ENCODE data around the gene ZSCAN1.

ZSCAN1 gene

DNA sequence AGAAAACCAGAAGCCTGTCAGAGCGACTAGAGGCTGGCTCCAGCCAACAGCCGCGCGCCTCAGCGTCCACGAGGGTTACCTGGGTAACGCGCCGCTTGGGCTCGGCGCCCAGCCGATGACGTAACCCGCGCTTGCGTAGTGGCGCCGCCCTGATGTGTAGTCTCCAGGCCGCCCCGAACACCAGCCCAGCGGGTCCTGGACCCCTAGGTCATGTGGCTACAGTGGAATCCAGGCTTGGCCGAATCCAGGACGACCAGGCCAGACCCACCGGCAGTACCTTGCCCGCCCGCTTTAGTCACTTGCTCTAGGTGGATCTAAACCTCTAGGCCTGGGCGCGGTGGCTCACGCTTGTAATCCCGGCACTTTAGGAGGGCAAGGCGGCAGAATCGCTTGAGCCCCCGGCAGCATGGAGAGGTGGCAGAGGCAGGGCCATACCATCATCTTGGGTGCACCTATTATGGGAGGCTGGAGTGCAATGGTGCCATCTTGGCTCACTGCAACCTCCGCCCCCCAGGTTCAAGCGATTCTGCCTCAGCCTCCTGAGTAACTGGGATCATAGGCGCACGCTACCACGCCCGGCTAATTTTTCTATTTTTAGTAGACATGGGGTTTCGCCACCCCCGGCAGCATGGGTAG is 24.0 kb upstream of the ZSCAN1 start:
- no peak overlapping the region for H3K27ac ChIP-seq (ENCODE audit: low read depth, low read length, severe bottlenecking)
- H3K4me1 ChIP-seq (ENCODE audit: control insufficient read depth, insufficient read depth, low read length, poor library complexity, severe bottlenecking), result no peaks in the 10 kb centered on the region
- 88 to 90% methylated on average over 38 to 41 of the region's 41 CpGs for WGBS, 2 experiments (ENCODE audit: insufficient coverage in 2 of 2)
- peaks cover 59% of the 10 kb centered on the region for H3K9me3 ChIP-seq (ENCODE audit: control insufficient read depth, low read length)
- peaks cover 38% of the 10 kb centered on the region for H3K36me3 ChIP-seq (ENCODE audit: control insufficient read depth, insufficient read depth, low read length)
- no peak overlapping the region for H3K4me3 ChIP-seq (ENCODE audit: extremely low read depth, insufficient read depth, low read length, poor library complexity, severe bottlenecking)

DNA sequence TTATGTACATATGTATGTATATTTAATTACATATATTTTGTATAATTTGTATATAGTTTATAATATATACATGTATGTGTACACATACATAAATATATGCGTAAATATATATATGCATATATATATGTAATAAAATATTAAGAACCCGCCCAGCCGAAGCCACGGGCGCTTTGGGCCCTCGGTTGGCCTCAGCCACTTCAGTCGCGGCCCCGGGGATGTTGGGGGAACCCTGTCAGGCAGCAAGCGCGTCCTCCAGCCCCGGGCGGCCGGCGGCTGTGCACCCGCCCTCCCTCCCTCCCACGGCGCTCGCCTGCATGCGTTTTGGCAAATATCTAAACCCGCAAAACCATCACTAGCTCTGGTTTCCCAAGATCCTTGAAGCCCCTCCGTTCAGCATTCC is 23.3 kb upstream of the ZSCAN1 start:
- Histone ChIP-seq H3K4me1 (ENCODE audit: control insufficient read depth, insufficient read depth, low read length, poor library complexity, severe bottlenecking) (no peaks in the 10 kb centered on the region), H3K36me3 (ENCODE audit: control insufficient read depth, insufficient read depth, low read length) (peaks cover 31% of the 10 kb centered on the region), H3K9me3 (ENCODE audit: control insufficient read depth, low read length) (peaks cover 51% of the 10 kb centered on the region), H3K4me3 (ENCODE audit: extremely low read depth, insufficient read depth, low read length, poor library complexity, severe bottlenecking) (no peak overlapping the region), H3K27ac (ENCODE audit: low read depth, low read length, severe bottlenecking) (no peak overlapping the region)
- 97 to 98% methylated on average over 7 to 8 of the region's 22 CpGs for WGBS, 2 experiments (ENCODE audit: insufficient coverage in 2 of 2)

DNA sequence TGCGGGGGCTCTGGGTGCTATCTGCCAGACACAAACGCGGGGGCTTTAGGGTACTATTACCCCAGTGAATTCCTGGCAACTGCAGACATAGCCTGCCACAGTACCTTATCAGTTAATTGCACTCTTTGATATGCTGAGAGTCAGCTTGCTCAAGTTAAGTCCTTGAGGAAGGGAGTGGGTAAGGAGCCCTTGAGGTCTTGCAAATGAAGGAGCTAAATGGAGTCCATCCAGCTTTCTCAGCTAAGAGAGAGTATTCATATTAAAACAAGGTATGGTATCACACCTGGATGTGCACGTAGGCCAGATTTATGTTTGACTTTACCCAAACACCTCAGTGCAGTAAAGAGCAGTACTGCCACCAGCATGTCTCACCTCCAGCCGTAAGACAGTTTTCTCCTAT is 19.7 kb upstream of the ZSCAN1 start:
- no peak overlapping the region for H3K4me3 ChIP-seq (ENCODE audit: extremely low read depth, insufficient read depth, low read length, poor library complexity, severe bottlenecking)
- H3K27ac ChIP-seq (ENCODE audit: low read depth, low read length, severe bottlenecking), result no peak overlapping the region
- WGBS, 2 experiments (ENCODE audit: insufficient coverage in 2 of 2), result 73 to 88% methylated on average over 4 of the region's 5 CpGs
- peaks cover 9% of the 10 kb centered on the region for H3K36me3 ChIP-seq (ENCODE audit: control insufficient read depth, insufficient read depth, low read length)
- H3K9me3 ChIP-seq (ENCODE audit: control insufficient read depth, low read length), result peaks cover 45% of the 10 kb centered on the region
- no peaks in the 10 kb centered on the region for H3K4me1 ChIP-seq (ENCODE audit: control insufficient read depth, insufficient read depth, low read length, poor library complexity, severe bottlenecking)

DNA sequence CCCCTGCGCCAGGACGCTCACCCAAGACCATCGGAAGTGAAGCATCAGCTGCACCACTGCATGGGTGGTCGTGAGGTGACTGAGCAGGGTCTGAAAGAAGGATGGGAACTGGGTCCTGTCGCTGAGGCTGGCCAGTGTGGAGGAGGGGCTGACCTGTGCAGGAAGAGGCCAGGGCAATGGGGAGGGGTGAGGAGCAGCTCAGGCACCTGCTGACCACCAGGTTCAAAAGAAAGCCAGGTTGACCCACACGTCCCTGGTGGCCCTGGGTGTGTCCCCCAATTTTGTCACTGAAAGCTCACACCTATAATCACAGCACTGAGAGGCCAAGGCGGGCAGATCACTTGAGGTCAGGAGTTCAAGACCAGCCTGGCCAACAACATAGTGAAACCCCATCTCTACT is 13.7 kb upstream of the ZSCAN1 start:
- Histone ChIP-seq H3K27ac (ENCODE audit: low read depth, low read length, severe bottlenecking) (no peak overlapping the region), H3K9me3 (ENCODE audit: control insufficient read depth, low read length) (peaks cover 46% of the 10 kb centered on the region), H3K36me3 (ENCODE audit: control insufficient read depth, insufficient read depth, low read length) (no peaks in the 10 kb centered on the region), H3K4me3 (ENCODE audit: extremely low read depth, insufficient read depth, low read length, poor library complexity, severe bottlenecking) (no peak overlapping the region), H3K4me1 (ENCODE audit: control insufficient read depth, insufficient read depth, low read length, poor library complexity, severe bottlenecking) (no peaks in the 10 kb centered on the region)
- WGBS, 2 experiments (ENCODE audit: insufficient coverage in 2 of 2), result 54 to 66% methylated on average over 3 to 7 of the region's 7 CpGs

DNA sequence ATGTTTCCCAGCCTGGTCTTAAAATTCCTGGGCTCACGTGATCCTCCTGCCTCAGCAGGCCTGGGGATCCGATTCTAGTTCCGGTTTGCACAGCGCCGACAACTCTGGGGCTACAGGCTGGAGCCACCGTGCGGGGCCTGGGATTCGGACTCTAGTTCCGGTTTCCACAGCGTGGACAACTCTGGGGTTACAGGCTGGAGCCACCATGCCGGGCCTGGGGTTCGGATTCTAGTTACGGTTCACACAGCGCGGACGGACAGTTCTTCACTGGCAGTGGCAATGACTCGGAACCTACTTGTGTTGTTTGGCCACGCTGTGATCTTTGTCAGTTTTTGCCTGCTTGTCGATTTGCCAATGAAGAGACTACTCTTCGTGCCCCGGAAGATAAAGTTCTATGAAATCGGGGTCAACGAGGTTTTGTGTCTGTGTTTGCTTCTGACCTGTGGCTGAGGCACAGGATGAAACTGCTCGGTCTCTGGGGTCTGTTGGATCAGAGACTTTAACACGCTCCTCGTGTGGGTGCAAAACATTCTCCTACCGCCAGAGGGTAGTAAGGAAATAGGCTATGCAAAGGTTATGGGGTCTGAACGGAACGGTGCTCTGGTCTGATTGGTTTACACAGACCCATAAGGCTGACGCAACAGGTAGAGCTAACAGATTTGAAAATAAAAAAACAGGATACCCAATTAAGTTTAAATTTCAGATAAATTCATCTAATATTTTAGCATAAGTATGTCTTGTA is 12.1 kb upstream of the ZSCAN1 start:
- WGBS, 2 experiments (ENCODE audit: insufficient coverage in 2 of 2), result 81% methylated on average over 26 of the region's 30 CpGs
- no peaks in the 10 kb centered on the region for H3K4me1 ChIP-seq (ENCODE audit: control insufficient read depth, insufficient read depth, low read length, poor library complexity, severe bottlenecking)
- H3K4me3 ChIP-seq (ENCODE audit: extremely low read depth, insufficient read depth, low read length, poor library complexity, severe bottlenecking), result no peak overlapping the region
- no peak overlapping the region for H3K27ac ChIP-seq (ENCODE audit: low read depth, low read length, severe bottlenecking)
- H3K9me3 ChIP-seq (ENCODE audit: control insufficient read depth, low read length), result peaks cover 44% of the 10 kb centered on the region
- H3K36me3 ChIP-seq (ENCODE audit: control insufficient read depth, insufficient read depth, low read length), result no peaks in the 10 kb centered on the region

DNA sequence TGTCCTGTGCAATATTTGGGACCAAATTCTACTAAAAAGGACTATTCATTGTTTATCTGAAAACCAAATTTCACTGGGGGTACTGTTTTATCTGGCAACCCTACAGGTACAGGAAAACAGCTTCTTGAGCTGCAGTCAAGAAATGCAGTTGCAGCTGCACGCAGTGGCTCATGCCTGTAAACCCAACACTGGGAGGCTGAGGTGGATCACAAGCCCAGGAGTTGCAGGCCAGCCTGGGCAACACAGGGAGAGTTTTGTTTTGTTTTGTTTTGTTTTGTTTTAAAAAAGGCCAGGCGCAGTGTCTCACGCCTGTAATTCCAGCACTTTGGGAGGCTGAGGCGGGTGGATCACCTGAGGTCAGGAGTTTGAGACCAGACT is 11.6 kb upstream of the ZSCAN1 start:
- no peaks in the 10 kb centered on the region for H3K36me3 ChIP-seq (ENCODE audit: control insufficient read depth, insufficient read depth, low read length)
- no peaks in the 10 kb centered on the region for H3K4me1 ChIP-seq (ENCODE audit: control insufficient read depth, insufficient read depth, low read length, poor library complexity, severe bottlenecking)
- 72 to 73% methylated on average over 3 to 4 of the region's 4 CpGs for WGBS, 2 experiments (ENCODE audit: insufficient coverage in 2 of 2)
- peaks cover 39% of the 10 kb centered on the region for H3K9me3 ChIP-seq (ENCODE audit: control insufficient read depth, low read length)
- H3K4me3 ChIP-seq (ENCODE audit: extremely low read depth, insufficient read depth, low read length, poor library complexity, severe bottlenecking), result no peak overlapping the region
- no peak overlapping the region for H3K27ac ChIP-seq (ENCODE audit: low read depth, low read length, severe bottlenecking)

DNA sequence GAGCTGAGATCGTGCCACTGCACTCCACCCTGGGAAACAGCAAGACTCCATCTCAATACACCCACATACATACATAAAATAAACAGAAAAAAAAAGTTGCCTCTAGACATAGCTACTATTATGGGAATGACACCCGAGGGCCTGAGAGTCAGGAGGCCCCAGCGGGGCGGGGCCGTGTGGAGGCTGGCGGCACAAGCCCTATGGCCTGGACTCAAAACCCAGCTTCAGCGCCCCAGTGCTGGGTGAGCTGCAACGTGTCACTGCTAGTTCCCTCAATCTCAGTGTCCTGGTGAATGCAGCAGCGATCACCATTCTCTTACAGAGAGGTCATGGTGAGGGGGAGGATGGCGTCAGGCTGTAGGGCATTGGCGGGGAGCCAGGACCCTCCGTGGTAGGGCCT is 9.2 kb upstream of the ZSCAN1 start:
- no peaks in the 10 kb centered on the region for H3K36me3 ChIP-seq (ENCODE audit: control insufficient read depth, insufficient read depth, low read length)
- H3K9me3 ChIP-seq (ENCODE audit: control insufficient read depth, low read length), result peaks cover 40% of the 10 kb centered on the region
- WGBS, 2 experiments (ENCODE audit: insufficient coverage in 2 of 2), result 86 to 94% methylated on average over 9 to 10 of the region's 12 CpGs
- H3K27ac ChIP-seq (ENCODE audit: low read depth, low read length, severe bottlenecking), result no peak overlapping the region
- H3K4me3 ChIP-seq (ENCODE audit: extremely low read depth, insufficient read depth, low read length, poor library complexity, severe bottlenecking), result no peak overlapping the region
- H3K4me1 ChIP-seq (ENCODE audit: control insufficient read depth, insufficient read depth, low read length, poor library complexity, severe bottlenecking), result no peaks in the 10 kb centered on the region

DNA sequence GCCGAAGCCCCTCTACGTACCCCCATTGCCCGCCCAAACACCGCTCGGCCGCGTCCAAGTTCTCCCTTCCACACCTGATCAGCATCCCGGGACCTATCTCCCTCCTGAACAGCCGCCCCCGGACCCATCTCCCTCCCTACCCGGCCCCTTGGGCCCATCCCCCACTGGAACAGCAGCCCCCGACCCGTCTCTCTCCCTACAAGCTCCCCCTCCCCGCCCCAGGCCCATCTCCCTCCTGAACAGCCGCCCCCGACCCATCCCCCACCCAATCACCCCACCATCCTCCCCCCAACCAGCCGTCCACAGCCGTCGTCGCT is 610 bp downstream of the ZSCAN1 start:
- H3K4me3 ChIP-seq (ENCODE audit: extremely low read depth, insufficient read depth, low read length, poor library complexity, severe bottlenecking), result peak overlapping the region; percentile 11
- H3K9me3 ChIP-seq (ENCODE audit: control insufficient read depth, low read length), result peaks cover 24% of the 10 kb centered on the region
- H3K27ac ChIP-seq (ENCODE audit: low read depth, low read length, severe bottlenecking), result no peak overlapping the region
- WGBS, 2 experiments (ENCODE audit: insufficient coverage in 2 of 2), result 40 to 58% methylated on average over 6 to 14 of the region's 20 CpGs
- no peaks in the 10 kb centered on the region for H3K4me1 ChIP-seq (ENCODE audit: control insufficient read depth, insufficient read depth, low read length, poor library complexity, severe bottlenecking)
- H3K36me3 ChIP-seq (ENCODE audit: control insufficient read depth, insufficient read depth, low read length), result no peaks in the 10 kb centered on the region

DNA sequence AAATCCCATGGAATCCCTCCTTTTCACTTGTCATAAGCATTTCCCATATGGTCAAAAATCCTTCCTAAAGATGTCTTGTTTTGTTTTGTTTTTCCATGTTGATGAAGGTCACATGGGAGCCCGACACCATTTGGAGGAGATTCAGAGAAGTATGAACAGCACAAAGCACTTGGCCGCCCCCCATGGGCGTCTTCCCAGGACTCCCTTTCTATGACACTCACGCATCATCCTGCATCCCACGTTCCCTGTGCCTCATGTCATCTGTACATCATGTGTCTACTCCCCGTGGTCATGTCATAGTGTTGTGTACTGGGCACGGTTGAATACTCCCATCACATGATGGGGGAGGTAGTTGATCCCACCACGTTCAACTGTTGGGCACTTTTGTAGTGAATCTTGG is 2.0 kb downstream of the ZSCAN1 start:
- 73 to 84% methylated on average over 7 of the region's 8 CpGs for WGBS, 2 experiments (ENCODE audit: insufficient coverage in 2 of 2)
- H3K9me3 ChIP-seq (ENCODE audit: control insufficient read depth, low read length), result peaks cover 29% of the 10 kb centered on the region
- no peaks in the 10 kb centered on the region for H3K4me1 ChIP-seq (ENCODE audit: control insufficient read depth, insufficient read depth, low read length, poor library complexity, severe bottlenecking)
- no peak overlapping the region for H3K27ac ChIP-seq (ENCODE audit: low read depth, low read length, severe bottlenecking)
- no peaks in the 10 kb centered on the region for H3K36me3 ChIP-seq (ENCODE audit: control insufficient read depth, insufficient read depth, low read length)
- no peak overlapping the region for H3K4me3 ChIP-seq (ENCODE audit: extremely low read depth, insufficient read depth, low read length, poor library complexity, severe bottlenecking)

DNA sequence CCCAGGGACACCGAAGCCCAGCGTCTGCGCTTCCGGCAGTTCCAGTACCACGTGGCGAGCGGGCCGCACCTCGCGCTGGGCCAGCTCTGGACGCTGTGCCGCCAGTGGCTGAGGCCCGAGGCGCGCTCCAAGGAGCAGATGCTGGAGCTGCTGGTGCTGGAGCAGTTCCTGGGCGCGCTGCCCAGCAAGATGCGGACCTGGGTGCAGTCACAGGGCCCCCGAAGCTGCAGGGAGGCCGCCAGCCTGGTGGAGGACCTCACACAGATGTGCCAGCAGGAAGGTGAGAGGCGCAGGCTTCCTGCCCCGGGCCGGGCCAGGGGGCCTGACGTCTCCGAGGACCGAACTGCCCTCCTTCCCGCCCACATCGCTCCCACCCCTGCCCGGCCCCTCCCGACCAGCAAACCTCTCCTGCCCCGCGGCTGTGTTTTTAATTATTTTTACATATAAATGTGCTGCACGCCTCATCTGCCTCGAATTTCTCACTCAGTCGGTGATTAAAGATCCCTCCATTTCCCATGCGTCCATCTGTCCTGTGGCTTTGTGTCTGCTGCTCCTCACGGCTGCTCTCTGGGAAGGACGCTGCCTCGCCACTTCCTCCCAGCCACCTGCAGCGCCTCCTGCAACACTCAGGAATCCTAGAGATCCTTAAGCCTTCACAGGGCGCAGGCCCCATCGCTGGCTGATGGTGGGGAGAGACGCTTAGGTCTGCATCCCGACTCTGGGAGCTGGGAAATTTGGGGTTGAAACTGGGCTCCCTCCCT is 4.3 kb downstream of the ZSCAN1 start:
- Histone ChIP-seq H3K27ac (ENCODE audit: low read depth, low read length, severe bottlenecking) (no peak overlapping the region), H3K9me3 (ENCODE audit: control insufficient read depth, low read length) (peaks cover 40% of the 10 kb centered on the region), H3K4me3 (ENCODE audit: extremely low read depth, insufficient read depth, low read length, poor library complexity, severe bottlenecking) (no peak overlapping the region), H3K4me1 (ENCODE audit: control insufficient read depth, insufficient read depth, low read length, poor library complexity, severe bottlenecking) (no peaks in the 10 kb centered on the region), H3K36me3 (ENCODE audit: control insufficient read depth, insufficient read depth, low read length) (no peaks in the 10 kb centered on the region)
- 79 to 80% methylated on average over 23 to 36 of the region's 44 CpGs for WGBS, 2 experiments (ENCODE audit: insufficient coverage in 2 of 2)

Data from mesodermal cell (in vitro differentiated cells).